Transverse colon (tissue), 4 donors: ENCODE measurements around the gene ZNF367. TPM values are rescaled to one million over a fixed set of nuclear protein-coding genes. Genes with fewer than 3 reads are reported as not detected.

ENCODE experiments used
- DNase-seq: peaks from one replicate; pipeline ENCODE4 v3.0.0-alpha.2; 2019
- H3K27ac ChIP-seq, 4 donors: fragments of 200-600 bp; sonication (generic); 2 replicates each; pipeline ENCODE4 v1.5.1; 2016 to 2018; ENCODE audit warnings: inconsistent platforms in 4 of 4
- H3K27me3 ChIP-seq: fragments of 200-600 bp; sonication (generic); 2 replicates; pipeline ENCODE4 v1.5.1; 2017; ENCODE audit warnings: inconsistent platforms
- H3K36me3 ChIP-seq, 4 donors: fragments of 200-600 bp; sonication (generic); 2 replicates each; pipeline ENCODE4 v1.5.1; 2017 to 2019; ENCODE audit warnings: inconsistent platforms in 4 of 4
- H3K4me1 ChIP-seq, 4 donors: fragments of 200-600 bp; sonication (generic); 2 replicates each; pipeline ENCODE4 v1.5.1; 2017 to 2020; ENCODE audit warnings: inconsistent platforms in 4 of 4
- H3K4me3 ChIP-seq, 4 donors: fragments of 200-600 bp; sonication (generic); 1 replicate in 1 of 4; 2 replicates in 3 of 4; pipeline versions ENCODE4 v1.5.1 to v1.6.1; 2017 to 2019; ENCODE audit warnings: inconsistent platforms in 4 of 4
- H3K9me3 ChIP-seq, 2 donors: fragments of 200-600 bp; sonication (generic); 2 replicates each; pipeline ENCODE4 v1.5.1; 2017 to 2019; ENCODE audit warnings: inconsistent platforms in 2 of 2
- CTCF ChIP-seq, 5 experiments: fragments of 200-600 bp in 3 of 5; fragments of 450-650 bp in 2 of 5; sonication (generic) in 3 of 5; IDR thresholded peaks; 1 replicate in 2 of 5; 2 replicates in 3 of 5; pipeline ENCODE4 v1.5.1; 2016 to 2017; ENCODE audit warnings: antibody characterized with exemption in 5 of 5, inconsistent platforms in 3 of 5, mild to moderate bottlenecking in 2 of 5, moderate library complexity in 1 of 5
- EP300 ChIP-seq: sonication (generic); formaldehyde crosslinking; IDR thresholded peaks from one replicate; pipeline ENCODE4 v1.6.1; 2017; ENCODE audit warnings: antibody characterized with exemption, low read depth
- POLR2A ChIP-seq: fragments of 450-650 bp; IDR thresholded peaks from one replicate; pipeline ENCODE4 v1.6.1; 2016; ENCODE audit warnings: antibody characterized with exemption, mild to moderate bottlenecking, moderate library complexity
- POLR2AphosphoS5 ChIP-seq, 3 donors: sonication (generic); formaldehyde crosslinking; IDR thresholded peaks; one replicate each; pipeline ENCODE4 v1.6.1; 2016; ENCODE audit warnings: antibody characterized with exemption in 3 of 3
- WGBS, 2 donors: methylation state at CpG; one replicate each; pipeline ENCODE4 v1.1.5; 2018; ENCODE audit warnings: low coverage in 1 of 2; 5-methylcytosine and 5-hydroxymethylcytosine counted together
- in situ Hi-C, 4 donors: fragments of 200-750 bp; cut with MboI; loops; one replicate each; pipeline versions ENCODE4 v1.15.0 to v1.15.1; 2017; ENCODE audit warnings: low sequenced_read_pairs in 3 of 4, low pct_ligation_motif_present in 1 of 4, low pct_unique_long_range_greater_than_20kb in 1 of 4
- intact Hi-C: fragments of 100-400 bp; cut with DNase I; formaldehyde crosslinking; loops from one replicate; pipeline ENCODE4 v1.15.1; 2023; ENCODE audit warnings: low total_unique reads
- total RNA-seq, 4 donors: library from RNA; depleted of rRNA; stranded (reverse); fragments of >200 nt; gene quantifications; one replicate each; pipeline ENCODE4 v1.1.0, GENCODE V29; 2016

ZNF367 gene
- total RNA-seq, 4 donors from 2014 or later: 1.2 to 2.1 (median 1.4) TPM; not detected in 1

- H3K27ac ChIP-seq: no peak overlapping the region
- intact Hi-C loops: no loop called here
- H3K27me3 ChIP-seq: no peaks in the 10 kb centered on the region
- H3K36me3 ChIP-seq: no peaks in the 10 kb centered on the region
- DNase-seq: no peak
- 72 to 73% methylated on average over 5 to 9 of the region's 9 CpGs for WGBS, 2 donors
- no peaks in the 10 kb centered on the region for H3K9me3 ChIP-seq
- in situ Hi-C loops: no loop called here
- TF ChIP-seq CTCF (IDR thresholded peaks at IDR 0.05) (no peak), POLR2AphosphoS5 (IDR thresholded peaks at IDR 0.05) (no peak), EP300 (no peak), POLR2A (no peak)
- no peak overlapping the region for H3K4me3 ChIP-seq
- H3K4me1 ChIP-seq: peaks cover 0 to 14% (median 2%) of the 10 kb centered on the region in 4 donors
Measured at GRCh38 chr9:96408409-96409280, 9.5 kb downstream of the ZNF367 start.

- no peaks in the 10 kb centered on the region for H3K27me3 ChIP-seq
- H3K9me3 ChIP-seq: no peaks in the 10 kb centered on the region
- DNase-seq: no peak
- no peaks in the 10 kb centered on the region for H3K36me3 ChIP-seq
- no peaks in the 10 kb centered on the region for H3K4me1 ChIP-seq
- intact Hi-C loops (no loop called here), in situ Hi-C loops (no loop called here)
- no peak overlapping the region for H3K4me3 ChIP-seq
- no peak overlapping the region for H3K27ac ChIP-seq
- no peak for TF ChIP-seq EP300
- no peak for TF ChIP-seq POLR2AphosphoS5 (IDR thresholded peaks at IDR 0.05)
- TF ChIP-seq CTCF (IDR thresholded peaks at IDR 0.05): no peak
- TF ChIP-seq POLR2A: no peak
Measured at GRCh38 chr9:96400132-96400910, 17.8 kb downstream of the ZNF367 start.

- Histone ChIP-seq H3K4me3 (no peak overlapping the region), H3K27me3 (no peaks in the 10 kb centered on the region), H3K9me3 (no peaks in the 10 kb centered on the region), H3K27ac (peak overlapping the region in 1 of 4 donors; percentile 57), H3K4me1 (no peaks in the 10 kb centered on the region), H3K36me3 (no peaks in the 10 kb centered on the region)
- intact Hi-C loops: no loop called here
- WGBS, 2 donors: 95 to 100% methylated on average over 2 to 3 of the region's 3 CpGs
- in situ Hi-C loops: no loop called here
- no peak for DNase-seq
- TF ChIP-seq EP300 (no peak), CTCF (IDR thresholded peaks at IDR 0.05) (no peak)
Measured at GRCh38 chr9:96399325-96399633, 18.9 kb downstream of the ZNF367 start.

GRCh38 chr9:96398582-96399324, 19.4 kb downstream of the ZNF367 start:
- intact Hi-C loops: no loop called here
- Histone ChIP-seq H3K27ac (peak overlapping the region in 2 of 4 donors; percentile 5 to 57), H3K27me3 (no peaks in the 10 kb centered on the region), H3K4me1 (no peaks in the 10 kb centered on the region), H3K36me3 (no peaks in the 10 kb centered on the region), H3K9me3 (no peaks in the 10 kb centered on the region), H3K4me3 (no peak overlapping the region)
- WGBS, 2 donors: 60 to 88% methylated on average over 1 to 3 of the region's 3 CpGs
- no peak for DNase-seq
- in situ Hi-C loops: no loop called here
- no peak for TF ChIP-seq POLR2AphosphoS5 (IDR thresholded peaks at IDR 0.05)
- TF ChIP-seq POLR2A: no peak
- no peak for TF ChIP-seq EP300
- no peak for TF ChIP-seq CTCF (IDR thresholded peaks at IDR 0.05)
